GM12875 (cell line): ENCODE results near the gene PCBP3.
"Not testable (repeated sequence)": the region's sequence is repeated elsewhere in the genome, so short reads cannot be mapped to it uniquely, and the experiment has no call there.

Experiments
- H3K4me3 ChIP-seq: one replicate; pipeline ENCODE4 v1.5.1; 2011; ENCODE audit warnings: low read depth, low read length, control low read depth
- TF ChIP-seq, protein P1 (sequence below): IDR thresholded peaks from 2 replicates; pipeline ENCODE4 v1.5.1; 2011; ENCODE audit warnings: low read depth, mild to moderate bottlenecking, control low read depth, inconsistent platforms, low read length, moderate library complexity, borderline replicate concordance; ENCODE audit not compliant: insufficient read depth

Gene PCBP3

DNA sequence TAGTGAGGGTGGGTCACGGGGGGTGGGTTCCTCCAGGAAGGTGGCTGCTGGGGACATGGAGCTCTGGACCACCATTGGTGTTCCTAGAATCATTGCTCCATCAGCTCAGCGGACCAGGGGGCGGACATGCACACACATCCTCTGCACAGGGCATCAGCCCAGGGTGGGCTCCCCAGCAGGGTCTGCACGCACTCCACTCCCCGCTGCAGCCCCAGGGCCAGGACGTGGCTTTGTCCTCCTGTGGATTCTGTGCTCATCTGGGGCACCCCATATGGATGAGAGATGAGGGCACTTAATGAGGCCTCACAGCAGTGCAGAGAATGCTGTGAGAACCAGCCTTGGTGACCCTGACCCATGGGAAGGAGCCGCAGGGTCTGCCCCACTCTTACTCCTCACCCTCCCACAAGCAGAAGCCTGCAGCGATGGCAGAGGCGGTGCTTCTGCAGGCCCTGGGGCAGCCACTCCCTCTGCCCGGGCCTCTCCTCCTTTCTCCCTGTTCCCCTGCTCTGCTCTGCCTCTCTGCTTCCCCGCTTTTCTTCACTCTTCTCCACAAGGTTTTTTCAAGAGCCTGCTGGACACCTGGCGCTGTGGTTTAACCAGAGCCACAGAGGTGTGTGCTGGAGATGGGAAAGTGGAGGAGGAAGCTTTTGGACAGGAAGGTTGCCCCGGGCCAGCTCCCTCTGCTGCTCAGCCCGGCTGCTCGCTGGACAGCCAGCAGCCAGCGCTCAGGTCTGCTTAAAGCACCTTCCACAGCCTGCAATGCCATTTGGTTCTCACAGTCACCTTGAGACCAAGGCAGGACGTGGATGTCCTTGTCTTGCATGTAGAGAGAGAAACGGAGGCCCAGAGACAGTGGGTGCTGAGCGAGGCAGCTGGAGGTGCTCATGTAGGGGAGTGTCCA is 26.3 kb upstream of the PCBP3 start:
- H3K4me3 ChIP-seq = no peak overlapping the region
- TF ChIP-seq, protein P1, sequence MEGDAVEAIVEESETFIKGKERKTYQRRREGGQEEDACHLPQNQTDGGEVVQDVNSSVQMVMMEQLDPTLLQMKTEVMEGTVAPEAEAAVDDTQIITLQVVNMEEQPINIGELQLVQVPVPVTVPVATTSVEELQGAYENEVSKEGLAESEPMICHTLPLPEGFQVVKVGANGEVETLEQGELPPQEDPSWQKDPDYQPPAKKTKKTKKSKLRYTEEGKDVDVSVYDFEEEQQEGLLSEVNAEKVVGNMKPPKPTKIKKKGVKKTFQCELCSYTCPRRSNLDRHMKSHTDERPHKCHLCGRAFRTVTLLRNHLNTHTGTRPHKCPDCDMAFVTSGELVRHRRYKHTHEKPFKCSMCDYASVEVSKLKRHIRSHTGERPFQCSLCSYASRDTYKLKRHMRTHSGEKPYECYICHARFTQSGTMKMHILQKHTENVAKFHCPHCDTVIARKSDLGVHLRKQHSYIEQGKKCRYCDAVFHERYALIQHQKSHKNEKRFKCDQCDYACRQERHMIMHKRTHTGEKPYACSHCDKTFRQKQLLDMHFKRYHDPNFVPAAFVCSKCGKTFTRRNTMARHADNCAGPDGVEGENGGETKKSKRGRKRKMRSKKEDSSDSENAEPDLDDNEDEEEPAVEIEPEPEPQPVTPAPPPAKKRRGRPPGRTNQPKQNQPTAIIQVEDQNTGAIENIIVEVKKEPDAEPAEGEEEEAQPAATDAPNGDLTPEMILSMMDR = no peak

DNA sequence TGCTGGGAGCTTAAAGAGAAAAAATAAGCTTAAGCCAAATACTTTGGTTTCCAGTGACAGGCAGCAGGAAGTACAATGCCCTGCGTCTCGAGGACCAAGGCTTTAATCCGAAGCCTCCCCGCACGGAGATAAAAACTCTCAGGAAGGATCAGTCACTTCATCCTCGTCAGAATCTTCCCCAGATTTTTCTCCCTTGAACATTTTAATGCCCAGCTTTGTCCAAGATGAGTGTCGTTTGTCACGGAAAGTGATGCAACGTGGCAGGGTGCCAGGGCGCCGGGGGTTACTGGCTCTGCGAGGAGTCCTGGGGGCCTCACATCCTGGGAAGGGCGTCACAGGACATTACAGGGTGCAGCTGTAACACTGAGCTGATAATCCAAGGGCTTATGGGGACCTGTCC is 25.2 kb upstream of the PCBP3 start:
- TF ChIP-seq, protein P1 = no peak
- H3K4me3 ChIP-seq = no peak overlapping the region

DNA sequence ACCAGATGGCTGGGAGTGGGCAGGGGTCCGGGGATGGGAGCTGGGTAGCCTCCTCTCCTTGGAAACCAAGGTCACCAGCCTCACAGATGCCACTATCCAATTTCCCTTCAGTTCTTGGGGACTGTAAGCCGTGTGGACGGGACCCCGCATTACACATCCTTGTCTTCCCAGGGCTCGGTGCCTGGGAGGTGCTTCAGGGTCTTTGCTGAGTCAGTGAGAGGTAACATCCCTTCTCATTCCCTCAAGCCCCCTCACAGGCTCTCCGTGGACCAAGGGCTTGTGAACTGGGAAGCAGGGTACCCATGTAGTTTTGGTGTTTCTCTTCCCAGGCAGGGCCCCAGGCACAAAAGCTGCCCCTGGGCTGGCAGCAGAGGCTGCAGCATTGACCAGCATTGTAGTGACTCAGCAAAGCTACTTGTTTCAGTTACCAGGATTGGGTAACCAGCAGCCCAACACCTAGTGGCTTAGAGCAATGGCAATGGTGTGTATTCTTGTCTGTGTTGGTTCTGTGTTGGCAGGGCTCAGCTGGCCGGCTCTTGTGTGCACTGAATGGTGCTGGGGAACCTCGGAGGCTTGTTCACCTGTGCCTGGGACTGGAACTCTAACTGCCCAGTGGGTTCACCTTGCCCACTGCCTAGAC is 24.6 kb upstream of the PCBP3 start:
- no peak overlapping the region for H3K4me3 ChIP-seq
- TF ChIP-seq, protein P1 = no peak

DNA sequence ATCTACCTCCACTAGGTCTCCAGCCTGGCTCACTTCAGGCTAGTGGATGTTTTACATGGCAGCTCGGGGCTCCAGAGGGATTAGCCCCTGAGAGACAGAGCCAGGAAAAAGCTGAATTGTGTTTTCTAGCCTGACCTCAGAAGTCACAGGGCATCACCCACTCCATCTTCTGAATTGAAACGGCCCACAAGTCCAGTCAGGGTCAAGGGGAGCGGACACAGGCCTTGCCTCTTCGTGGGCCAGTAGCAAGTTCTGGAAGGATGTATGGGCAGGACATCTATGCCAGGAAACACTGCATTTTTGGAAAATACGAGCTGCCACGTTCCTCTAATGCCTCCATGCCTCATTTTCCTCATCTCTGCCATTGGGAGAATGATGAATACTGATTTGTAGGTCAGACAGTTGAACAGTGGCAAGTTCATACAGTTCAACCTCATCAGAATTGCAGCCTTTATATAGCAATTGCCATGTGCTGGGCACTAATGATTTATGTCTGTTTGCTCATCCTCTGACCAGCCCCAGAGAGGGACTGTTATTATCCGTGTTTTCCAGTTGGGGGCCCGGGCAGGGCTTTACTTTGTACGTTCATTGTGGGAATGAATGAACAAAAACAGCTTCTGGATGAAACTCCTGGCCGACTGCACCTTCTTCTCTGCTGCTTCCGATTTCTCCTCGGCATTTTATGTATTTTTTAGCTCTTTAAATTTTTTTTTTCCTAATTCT is 23.2 kb upstream of the PCBP3 start:
- no peak overlapping the region for H3K4me3 ChIP-seq
- TF ChIP-seq, protein P1 = no peak

DNA sequence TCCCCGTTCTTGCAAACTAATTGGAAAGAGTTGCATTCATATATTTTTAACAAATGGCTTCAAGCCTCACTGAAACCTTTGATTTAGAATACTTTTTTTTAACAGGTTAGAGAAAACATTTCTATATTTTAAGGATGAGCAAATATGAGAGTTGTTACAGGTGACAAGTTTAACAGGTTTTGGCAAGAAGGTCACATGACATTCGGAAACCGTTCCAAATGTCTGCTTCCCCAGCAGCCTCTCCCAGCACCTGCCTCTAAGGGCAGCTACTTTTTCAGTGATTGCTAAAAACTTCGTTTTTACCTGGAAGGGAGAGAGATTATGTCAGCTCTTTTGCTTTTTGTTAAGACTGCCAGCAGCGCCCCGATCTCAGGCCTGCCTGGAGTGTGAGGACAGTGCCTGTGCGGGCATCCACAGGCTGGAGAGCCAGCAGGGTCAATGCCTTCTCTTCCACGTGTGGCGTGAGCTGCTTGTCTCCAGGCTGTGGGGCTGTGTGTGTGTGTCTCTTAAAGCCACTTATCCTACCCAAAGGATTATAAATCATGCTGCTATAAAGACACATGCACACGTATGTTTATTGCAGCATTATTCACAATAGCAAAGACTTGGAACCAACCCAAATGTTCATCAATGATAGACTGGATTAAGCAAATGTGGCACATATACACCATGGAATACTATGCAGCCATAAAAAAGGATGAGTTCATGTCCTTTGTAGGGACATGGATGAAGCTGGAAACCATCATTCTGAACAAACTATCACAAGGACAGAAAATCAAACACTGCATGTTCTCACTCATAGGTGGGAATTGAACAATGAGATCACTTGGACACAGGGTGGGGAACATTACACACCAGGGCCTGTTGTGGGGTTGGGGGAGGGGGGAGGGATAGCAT is 21.8 kb upstream of the PCBP3 start:
- not testable (repeated sequence) for H3K4me3 ChIP-seq

DNA sequence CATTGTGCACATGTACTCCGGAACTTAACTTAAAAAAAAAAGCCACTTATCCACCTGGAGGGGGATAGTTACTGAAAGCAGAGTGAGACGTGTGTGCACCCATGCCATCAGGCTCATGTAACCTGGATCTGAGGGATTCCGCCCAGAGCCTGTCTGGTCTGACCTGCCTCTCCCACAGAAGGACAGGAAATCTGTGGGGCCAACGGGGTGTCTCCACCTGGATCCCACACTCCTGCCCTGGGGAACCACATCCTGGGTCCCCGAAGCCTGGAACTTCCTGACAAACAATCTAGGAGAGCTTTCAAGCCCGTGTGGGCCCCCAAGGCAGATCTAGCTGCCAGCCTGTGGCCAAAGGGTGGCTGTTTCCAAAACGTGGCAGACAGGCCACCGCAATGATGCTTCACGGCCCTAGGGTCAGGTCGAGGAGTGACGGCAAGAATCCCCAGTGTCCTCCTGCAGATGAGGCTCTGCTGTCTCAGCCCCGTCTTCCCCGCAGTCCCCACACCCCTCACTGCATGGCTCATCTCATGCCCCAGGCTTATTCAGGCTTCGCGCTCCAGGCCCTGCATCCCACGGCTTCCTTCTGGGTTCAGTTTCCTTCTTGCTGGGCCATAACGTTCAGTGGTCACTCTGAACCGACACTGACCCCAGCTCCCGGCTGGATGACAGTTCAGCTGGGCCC is 21.0 kb upstream of the PCBP3 start:
- TF ChIP-seq, protein P1 = no peak
- no peak overlapping the region for H3K4me3 ChIP-seq
